ENCODE results near the gene CFAP119.

Gene CFAP119

DNA sequence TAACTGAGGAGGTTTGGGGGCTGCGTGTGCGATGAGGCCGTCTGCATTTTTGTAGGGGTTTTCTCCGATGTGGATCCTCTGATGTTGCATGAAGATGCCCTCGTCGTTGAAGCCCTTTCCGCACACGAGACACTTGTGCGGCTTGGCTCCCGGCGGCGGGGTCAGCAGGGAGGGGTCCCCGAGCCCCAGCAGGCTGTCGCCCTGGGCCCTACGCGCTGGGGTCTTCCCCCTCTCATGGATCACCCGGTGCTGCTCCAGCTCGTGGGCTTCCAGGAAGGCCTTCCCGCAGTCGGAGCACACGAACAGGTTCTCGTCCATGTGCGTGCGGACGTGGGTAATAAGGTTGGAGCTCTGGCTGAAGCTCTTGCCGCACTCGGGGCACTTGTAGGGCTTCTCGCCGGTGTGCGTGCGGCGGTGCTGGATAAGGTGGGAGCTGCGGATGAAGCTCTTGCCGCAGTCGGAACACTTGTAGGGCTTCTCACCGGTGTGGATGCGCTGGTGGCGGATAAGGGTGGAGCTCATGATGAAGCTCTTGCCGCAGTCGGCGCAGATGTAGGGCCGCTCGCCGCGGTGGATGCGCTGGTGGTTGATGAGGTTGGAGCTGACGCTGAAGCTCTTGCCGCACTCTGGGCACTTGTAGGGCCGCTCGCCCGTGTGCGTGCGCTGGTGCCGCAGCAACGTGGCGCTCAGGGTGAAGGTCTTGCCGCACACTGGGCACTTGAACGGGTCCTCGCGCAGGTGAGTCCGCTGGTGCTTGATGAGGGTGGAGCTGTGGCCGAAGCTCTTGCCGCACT is 20.8 kb upstream of the CFAP119 start:
- no peak for DNase-seq

DNA sequence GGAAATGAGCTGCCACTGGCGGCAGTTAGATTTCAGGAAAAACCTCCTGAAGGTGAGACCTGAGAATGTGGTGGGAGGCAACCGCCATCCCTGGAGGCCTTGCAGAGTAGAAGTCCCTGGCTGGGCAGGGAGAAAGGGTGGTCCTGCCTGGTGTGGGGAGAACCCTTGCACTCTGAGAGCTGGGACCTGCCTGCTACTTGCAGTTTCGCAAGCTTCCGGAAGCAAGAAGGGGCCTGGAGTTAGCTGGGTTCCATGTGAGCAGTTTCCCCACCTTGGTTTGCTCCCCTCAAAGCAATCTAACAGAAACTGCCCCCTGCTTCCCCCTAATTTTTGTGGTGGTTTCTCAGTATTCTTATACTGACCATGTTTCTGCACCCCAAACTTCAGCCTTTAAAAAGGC is 18.7 kb upstream of the CFAP119 start:
- DNase-seq: no peak

DNA sequence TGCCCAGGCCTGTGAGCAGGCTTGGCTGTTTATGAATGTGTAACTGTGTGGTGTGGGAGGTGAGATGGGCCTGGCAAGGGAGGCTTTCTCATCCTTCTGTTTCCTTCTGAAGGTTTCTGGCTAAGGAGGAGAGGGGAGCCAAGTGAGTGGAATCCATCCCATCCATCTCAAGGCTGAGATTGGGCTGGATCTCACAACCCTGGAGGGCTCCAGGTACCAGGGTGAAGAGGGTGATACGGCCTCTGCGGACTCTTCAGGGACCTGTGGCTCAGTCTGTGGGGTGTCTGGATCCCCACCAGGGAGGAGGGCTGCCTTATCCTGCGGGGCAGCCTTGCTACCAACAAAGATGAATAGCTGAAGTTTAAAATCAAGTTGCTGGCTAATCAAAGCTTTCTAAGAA is 18.2 kb upstream of the CFAP119 start:
- peak in 7 of 58 donors; percentile 4 to 33 (median 24) for DNase-seq

DNA sequence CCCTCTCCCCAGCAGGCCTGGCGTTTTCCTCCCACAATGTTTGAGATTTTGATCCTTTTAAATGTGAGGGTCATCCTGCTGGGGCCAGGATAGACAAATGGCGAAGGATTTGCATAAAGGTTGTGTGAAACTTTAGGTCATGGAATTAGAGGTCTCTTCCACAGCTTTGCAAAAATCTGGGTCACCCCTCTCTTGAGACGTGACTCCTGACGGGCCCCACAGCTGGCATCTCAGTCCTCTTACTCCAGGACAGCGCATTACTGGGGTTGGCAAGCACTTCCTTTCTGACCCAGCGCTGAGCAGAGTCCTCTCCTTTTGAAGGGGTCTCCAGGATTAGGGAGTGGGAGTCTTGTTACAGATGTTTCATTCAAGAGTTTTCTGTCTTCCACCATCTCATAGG is 17.7 kb upstream of the CFAP119 start:
- DNase-seq: no peak

DNA sequence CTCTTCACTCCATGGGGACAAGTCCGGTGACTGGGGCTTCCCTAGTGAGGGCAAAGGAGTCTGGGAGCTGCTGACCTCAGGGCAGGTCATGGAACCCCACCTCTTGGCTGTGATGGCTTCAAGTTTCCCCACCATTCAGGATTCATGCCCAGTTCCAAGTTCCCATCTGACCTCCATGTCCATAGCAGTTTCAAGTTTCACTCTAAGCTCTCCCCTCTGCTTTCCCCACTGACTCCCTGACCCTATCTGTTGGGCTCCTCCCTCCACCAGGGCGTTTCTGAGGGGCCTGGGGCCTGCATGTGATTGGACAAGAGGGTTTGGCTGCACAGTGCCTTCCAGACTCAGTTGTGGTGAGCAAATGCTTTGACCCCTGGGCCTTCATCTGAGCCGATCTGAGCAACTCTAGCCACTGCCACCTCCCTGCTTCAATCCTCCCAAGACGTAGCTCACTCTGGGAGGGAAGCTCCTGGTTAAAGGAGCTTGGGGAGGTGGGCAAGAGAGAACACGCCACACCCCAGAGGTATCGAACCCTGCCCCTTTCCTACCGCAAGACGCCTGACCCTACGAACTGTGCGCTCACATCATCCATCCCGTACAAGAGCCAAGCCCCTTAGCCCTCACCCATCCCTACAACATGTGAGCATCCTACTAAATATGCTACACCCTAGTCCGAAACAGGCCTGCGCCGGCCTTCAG is 16.8 kb upstream of the CFAP119 start:
- no peak for DNase-seq

DNA sequence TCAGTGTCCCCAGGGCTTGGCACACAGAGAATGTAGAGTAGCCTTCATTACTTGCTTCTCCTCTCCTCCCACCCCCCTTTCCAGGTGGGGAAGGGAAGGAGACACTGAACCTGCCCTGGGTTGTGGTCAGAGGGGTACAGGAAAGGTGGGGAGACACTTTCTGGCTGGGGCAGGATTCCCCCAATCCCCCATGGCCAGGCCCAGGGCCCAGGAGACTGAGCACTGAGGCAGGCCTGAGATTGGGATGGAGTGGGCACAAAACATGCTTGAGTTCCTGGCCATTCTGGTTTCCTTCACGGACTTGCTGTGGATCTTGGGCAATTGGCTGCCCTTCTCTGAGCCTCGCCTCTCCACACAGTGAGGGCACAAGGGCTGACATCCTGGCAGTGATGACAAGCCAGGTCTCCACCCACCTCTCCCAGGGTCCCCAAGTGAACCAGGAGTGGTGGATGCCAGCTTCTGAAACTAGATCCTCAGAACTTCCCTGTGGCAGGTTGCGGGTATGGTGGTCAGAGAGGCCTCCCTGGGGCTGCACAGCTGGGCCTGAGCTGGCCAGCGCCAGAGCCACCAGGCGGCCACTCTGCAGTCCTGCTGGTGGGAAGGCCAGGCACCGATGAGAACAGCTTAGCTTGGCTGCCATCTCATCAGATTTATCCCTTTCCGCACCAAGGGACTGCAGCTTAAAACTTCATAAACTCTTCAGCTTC is 15.9 kb upstream of the CFAP119 start:
- no peak for DNase-seq

DNA sequence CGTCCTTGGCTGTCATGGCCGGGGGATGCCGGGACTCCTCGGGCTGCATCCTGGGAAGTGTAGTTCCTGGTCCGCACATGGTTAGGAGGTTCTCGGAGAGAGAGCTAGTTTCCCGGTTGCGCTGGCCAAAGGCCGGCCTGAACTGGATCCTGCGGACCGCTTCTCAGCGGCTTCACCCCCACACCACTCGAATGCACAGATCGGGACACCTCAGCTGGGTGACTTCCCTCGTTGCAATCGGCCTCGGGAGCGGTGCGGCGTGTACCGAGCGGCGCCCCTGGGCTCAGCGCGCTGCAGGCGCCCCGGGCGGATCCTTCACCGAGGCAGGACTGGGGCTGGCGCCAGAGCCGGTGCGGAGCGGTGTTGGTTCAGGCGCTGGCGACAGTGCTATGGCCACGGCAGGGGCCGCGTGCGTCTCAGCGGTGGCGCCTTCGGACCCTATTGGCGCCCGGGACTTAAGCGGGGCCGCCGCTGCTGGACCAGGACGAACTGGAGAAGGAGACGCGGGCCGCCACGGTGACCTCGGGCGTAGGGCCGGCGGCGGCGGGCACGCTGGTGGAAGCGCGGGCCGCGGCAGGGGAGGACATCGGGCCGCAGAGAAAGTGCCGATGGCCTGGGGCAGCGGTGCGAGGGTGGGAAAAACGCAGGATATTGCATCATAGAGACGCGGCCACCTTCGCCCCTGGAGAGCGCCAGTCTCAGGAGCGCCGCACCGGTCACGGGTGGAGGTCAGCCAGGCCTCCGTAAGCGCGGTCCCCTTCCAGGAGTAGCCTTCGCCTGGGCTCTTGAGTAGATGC is 13.7 kb upstream of the CFAP119 start:
- peak; percentile 31 to 89 (median 77) for DNase-seq

DNA sequence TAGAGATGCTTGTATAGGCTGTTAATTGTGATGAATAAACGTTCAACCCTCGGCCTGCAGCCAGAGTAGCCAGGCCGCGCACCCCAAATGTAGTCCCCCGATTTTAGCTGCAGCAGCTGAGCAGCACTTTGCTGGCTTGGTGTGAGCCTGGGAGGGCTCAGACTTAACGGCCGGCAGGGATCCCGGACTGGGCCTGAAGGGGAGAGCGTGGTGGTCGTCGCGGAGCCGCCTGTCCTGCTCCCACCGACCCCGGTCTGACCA is 13.2 kb upstream of the CFAP119 start:
- DNase-seq: no peak

DNA sequence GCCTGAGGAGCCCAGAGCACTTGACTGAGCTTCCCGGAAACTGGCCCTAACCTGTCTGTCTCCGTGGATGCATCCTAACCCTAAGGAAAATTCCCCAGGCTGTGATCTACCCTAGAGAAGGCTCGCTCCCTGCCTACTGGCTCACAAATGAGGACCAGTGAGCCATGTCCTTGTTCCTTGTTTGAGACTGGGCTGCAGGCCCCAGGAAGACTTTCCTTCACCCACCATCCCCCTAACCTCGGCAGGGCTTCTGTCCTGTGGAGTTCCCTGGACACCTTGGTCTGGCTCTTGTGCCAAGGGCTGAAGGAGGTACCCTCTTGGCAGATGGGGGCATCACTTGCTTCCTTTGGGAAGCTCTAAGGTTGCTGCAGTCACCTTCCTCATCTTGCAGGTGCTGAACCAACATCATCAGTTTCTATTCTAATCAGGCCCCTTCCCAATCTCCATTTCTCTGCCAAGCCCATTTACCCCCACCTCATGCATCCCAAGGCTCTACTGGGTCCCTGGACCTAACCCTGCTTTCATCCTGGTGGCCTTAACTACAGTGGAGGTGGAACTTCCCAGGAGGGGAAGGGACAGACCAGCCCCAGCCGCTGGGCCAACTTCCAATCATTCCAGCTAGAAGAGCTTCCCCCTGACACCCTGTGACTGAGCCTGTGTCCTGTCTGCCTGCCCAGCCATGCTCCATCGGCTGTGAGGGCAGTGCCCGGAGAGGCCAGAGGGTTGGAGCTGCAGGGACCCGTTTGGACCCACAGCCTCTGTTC is 12.7 kb upstream of the CFAP119 start:
- DNase-seq: no peak

DNA sequence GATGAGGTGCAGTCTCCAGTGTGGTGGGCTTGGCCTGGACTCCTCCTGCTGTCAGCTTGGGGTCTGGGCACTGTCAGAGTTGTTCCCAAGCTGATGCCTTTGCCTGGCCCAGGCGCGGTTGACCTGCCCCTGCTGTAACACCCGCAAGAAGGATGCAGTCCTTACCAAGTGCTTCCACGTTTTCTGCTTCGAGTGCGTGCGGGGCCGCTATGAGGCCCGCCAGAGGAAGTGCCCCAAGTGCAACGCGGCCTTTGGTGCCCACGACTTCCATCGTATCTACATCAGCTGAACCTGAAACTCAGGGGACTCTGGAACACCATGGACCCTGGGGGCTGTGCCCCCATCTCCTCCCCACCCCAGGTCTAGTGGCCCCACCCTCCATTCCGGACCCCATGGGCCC is 12.0 kb upstream of the CFAP119 start:
- no peak for DNase-seq

DNA sequence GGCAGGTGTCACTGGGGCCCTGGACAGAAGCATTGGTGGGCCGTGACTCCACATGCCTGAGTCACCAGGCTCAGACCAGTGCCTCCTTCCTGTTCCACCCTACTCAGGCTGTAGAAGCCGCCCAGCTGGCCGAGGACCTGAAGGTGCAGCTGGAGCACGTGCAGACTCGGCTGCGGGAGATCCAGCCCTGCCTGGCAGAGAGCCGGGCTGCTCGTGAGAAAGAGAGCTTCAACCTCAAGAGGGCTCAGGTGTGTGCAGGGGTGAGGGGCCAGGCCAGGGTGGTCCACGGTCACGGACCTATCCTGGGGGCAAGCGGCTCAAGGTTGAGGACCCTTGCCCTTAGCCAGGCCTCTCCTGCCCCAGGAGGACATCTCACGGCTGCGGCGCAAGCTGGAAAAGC is 9.9 kb upstream of the CFAP119 start:
- DNase-seq: no peak

DNA sequence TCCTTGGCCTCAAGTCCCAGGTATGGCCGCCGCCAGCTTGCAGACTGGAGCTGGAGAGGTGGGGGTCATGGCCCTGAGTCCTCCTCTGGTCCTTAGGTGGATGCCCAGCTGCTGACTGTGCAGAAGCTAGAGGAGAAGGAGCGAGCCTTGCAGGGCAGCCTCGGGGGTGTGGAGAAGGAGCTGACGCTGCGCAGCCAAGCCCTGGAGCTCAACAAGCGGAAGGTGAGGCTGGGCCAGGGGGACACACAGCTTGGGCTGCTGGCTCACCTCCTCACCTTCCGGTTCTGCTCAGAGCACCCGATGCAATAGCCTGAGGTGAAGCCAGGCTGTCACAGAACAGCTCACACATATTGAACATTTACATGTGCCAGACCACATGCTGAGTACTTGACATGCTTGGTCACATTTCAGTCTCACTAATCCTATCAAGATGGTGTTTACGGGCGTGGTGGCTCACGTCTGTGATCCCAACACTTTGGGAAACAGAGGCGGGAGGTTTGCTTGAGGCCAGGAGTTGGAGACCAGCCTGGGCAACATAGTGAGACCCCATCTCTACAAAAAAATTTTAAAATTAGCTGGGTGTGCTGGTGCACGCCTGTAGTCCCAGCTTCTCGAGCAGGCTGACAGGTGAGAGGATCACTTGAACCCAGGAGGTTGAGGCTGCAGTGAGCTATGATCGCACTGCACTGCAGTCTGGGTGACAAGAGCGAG is 7.7 kb upstream of the CFAP119 start:
- no peak for DNase-seq

DNA sequence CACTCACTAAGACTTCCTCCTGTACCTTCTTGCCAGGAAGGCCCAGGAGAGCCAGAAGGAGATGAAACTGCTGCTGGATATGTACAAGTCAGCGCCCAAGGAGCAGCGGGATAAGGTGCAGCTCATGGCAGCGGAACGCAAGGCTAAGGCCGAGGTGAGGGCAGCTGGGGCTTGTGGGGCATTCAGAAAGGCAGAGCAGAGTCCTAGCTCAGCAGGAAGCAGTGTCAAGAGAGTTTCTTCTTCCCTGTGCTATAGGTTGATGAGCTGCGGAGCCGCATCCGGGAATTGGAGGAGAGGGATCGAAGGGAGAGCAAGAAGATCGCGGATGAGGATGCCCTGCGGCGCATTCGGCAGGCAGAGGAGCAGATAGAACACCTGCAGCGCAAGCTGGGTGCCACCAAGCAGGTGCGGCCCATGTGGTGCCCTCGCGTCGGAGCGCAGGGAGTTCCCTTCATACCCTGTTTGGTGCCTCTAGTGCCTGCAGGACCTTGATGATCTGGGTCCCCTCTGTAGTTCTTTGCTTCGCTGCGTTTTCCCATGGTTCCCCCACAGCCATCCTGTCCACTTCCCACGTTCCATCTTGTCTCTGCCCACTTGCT is 6.8 kb upstream of the CFAP119 start:
- DNase-seq: no peak

DNA sequence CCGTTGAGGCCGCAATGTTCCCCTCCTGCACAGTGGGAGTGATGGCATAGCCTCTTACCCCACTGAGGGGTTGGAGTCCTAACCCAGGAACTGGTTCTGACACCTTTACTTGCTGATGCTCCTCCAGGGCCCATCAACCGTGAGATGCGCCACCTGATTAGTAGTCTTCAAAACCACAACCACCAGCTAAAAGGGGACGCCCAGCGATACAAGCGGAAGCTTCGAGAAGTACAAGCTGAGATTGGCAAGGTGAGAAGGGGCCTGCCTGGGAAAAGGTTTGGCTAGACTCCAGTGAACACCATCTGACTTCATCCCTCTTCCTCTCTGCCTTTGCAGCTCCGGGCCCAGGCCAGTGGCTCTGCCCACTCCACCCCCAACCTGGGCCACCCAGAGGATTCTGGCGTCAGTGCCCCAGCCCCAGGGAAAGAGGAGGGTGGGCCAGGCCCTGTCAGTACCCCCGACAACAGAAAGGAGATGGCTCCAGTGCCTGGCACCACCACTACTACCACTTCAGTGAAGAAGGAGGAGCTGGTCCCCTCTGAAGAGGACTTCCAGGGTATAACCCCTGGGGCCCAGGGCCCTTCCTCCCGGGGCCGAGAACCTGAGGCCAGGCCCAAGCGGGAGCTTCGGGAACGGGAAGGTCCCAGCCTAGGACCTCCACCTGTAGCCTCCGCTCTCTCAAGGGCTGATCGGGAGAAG is 6.1 kb upstream of the CFAP119 start:
- DNase-seq: no peak

DNA sequence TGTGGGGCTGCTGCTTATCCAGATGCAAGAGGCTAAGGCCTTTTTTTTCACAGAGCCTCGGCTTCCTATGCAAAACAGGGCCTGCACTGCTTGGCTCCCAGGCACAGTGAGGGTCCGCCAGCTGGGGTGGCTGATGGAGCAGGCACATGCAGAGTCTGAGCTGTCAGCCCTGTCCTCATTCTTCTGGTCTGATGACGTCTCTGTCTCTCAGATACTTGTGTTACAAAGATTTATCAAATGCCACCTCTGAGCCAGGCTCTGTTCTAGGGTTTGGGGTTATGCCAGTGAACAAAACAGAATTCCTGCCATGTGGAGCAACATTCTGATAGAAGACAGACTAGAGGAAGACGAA is 5.0 kb upstream of the CFAP119 start:
- DNase-seq: no peak

DNA sequence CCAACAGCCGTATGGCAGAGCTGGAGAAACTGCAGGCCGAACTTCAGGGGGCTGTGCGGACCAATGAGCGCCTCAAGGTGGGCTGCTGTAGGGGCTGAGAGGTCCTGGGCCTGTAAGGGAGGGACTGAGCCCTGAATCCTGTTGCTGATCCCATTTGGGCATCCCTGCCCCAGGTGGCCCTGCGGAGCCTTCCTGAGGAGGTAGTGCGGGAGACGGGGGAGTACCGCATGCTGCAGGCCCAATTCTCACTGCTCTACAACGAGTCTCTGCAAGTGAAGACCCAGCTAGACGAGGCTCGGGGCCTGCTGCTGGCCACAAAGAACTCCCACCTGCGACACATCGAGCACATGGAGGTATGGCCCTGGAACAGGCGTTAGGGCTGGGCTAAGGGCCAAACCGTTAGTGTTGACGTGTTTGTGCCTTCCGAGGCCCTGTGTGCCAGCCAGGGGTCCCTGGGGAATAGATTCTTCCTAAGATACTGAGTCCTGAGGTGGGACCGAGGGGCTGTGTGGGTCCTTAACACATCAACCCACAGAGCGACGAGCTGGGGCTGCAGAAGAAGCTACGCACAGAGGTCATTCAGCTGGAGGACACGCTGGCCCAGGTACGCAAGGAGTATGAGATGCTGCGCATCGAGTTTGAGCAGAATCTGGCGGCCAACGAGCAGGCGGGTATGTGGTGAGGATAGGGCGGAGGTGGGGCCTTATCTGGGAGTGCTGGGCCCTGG is 4.5 kb upstream of the CFAP119 start:
- DNase-seq: no peak

DNA sequence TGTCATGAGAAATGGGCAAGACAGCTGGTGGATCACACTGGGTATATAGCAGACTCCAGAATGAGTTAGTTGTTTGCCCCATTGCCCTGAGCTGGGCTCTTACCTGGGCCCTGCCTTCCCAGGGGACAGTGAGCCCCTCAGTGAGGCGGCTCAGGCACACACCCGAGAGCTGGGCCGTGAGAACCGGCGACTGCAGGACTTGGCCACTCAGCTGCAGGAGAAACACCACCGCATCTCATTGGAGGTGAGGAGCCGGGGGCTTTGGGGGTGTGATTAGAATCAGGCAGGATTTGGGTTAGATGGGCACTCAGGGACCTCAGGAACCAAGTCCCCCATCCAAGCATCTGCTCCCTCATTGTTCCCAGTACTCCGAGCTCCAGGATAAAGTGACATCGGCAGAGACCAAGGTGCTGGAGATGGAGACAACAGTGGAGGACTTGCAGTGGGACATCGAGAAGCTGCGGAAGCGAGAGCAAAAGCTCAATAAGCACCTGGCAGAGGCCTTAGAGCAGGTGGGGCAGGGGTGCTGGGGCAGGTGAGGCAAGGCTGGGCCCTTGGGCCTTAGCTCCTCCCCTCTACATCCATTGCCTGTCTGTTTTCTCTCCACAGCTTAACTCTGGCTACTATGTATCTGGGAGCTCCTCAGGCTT is 3.1 kb upstream of the CFAP119 start:
- DNase-seq: no peak

DNA sequence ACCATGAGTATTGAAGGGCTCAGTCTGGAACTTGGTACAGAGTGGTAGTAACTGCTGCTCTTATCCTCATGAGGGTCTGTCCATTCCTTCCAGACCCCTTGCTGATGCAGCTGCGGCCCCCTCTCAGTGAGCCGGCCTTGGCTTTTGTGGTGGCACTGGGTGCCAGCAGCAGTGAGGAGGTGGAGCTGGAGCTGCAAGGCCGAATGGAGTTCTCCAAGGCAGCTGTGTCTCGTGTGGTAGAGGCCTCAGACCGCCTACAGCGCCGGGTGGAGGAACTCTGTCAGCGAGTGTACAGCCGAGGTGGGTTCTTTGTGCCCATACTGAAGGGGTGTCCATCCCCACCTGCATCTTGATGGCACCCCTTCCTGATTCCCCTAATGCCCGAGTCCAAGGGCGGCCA is 2.2 kb upstream of the CFAP119 start:
- DNase-seq: no peak
